MM.1S (cell line): ENCODE data around the gene GUCA1A.

Experiments
- DNase-seq: peaks from one replicate; pipeline ENCODE4 v3.0.0-alpha.2; 2015
- H2AFZ ChIP-seq: fragments of 300-600 bp; sonication (generic); 2 replicates; pipeline ENCODE4 v1.6.0; 2016; ENCODE audit warnings: antibody characterized with exemption, low read length
- H3F3A ChIP-seq: fragments of 300-600 bp; sonication (generic); 2 replicates; pipeline ENCODE4 v1.6.1; 2016; ENCODE audit warnings: mild to moderate bottlenecking, antibody characterized with exemption, low read length, moderate library complexity, mixed read lengths; ENCODE audit not compliant: insufficient read depth
- H3K27ac ChIP-seq: fragments of 300-600 bp; sonication (generic); 2 replicates; pipeline ENCODE4 v1.5.1; 2016; ENCODE audit warnings: mild to moderate bottlenecking, low read length
- H3K27me3 ChIP-seq: fragments of 300-600 bp; sonication (generic); replicated peaks from 2 replicates; pipeline ENCODE4 v1.6.0; 2016; ENCODE audit warnings: low read length; ENCODE audit not compliant: insufficient read depth
- H3K36me3 ChIP-seq: fragments of 300-600 bp; sonication (generic); replicated peaks from 2 replicates; pipeline ENCODE4 v1.6.1; 2016; ENCODE audit warnings: mild to moderate bottlenecking, low read length, mixed read lengths; ENCODE audit not compliant: insufficient read depth
- H3K4me1 ChIP-seq: fragments of 300-600 bp; sonication (generic); 2 replicates; pipeline ENCODE4 v1.6.1; 2016; ENCODE audit warnings: low read length, mixed read lengths
- H3K4me2 ChIP-seq: fragments of 300-600 bp; sonication (generic); 2 replicates; pipeline ENCODE4 v1.6.0; 2016; ENCODE audit warnings: low read depth, low read length
- H3K4me3 ChIP-seq: fragments of 300-600 bp; sonication (generic); 2 replicates; pipeline ENCODE4 v1.5.1; 2016; ENCODE audit warnings: low read length, mixed read lengths
- H3K79me2 ChIP-seq: fragments of 300-600 bp; sonication (generic); 2 replicates; pipeline ENCODE4 v1.6.1; 2016; ENCODE audit warnings: mixed run types, low read length, mixed read lengths
- H3K9ac ChIP-seq: fragments of 300-600 bp; sonication (generic); 2 replicates; pipeline ENCODE4 v1.6.1; 2016; ENCODE audit warnings: low read length, mixed read lengths
- H3K9me2 ChIP-seq: fragments of 300-600 bp; sonication (generic); replicated peaks from 2 replicates; pipeline ENCODE4 v1.6.1; 2016; ENCODE audit warnings: mild to moderate bottlenecking, low read length, mixed read lengths; ENCODE audit not compliant: insufficient read depth
- H3K9me3 ChIP-seq: fragments of 300-600 bp; sonication (generic); replicated peaks from 2 replicates; pipeline ENCODE4 v1.6.1; 2016; ENCODE audit warnings: mild to moderate bottlenecking, low read length, mixed read lengths; ENCODE audit not compliant: insufficient read depth
- H4K20me1 ChIP-seq: fragments of 300-600 bp; sonication (generic); 2 replicates; pipeline ENCODE4 v1.6.1; 2016; ENCODE audit warnings: mild to moderate bottlenecking, low read length, moderate library complexity, mixed read lengths; ENCODE audit not compliant: insufficient read depth
- EZH2 ChIP-seq: fragments of 300-600 bp; sonication (generic); optimal IDR thresholded peaks from 2 replicates; pipeline ENCODE3; 2017; ENCODE audit warnings: low read depth, mild to moderate bottlenecking, antibody characterized with exemption, low read length, mixed read lengths
- EZH2phosphoT487 ChIP-seq: fragments of 300-600 bp; sonication (generic); IDR thresholded peaks from 2 replicates; pipeline ENCODE4 v1.6.1; 2018; ENCODE audit warnings: antibody characterized with exemption, low read length
- TF ChIP-seq, protein P1 (sequence below): fragments of 300-600 bp; sonication (generic); IDR thresholded peaks from 2 replicates; pipeline ENCODE4 v1.5.1; 2016; ENCODE audit warnings: antibody characterized with exemption, low read length, mixed read lengths

The GUCA1A gene

DNA sequence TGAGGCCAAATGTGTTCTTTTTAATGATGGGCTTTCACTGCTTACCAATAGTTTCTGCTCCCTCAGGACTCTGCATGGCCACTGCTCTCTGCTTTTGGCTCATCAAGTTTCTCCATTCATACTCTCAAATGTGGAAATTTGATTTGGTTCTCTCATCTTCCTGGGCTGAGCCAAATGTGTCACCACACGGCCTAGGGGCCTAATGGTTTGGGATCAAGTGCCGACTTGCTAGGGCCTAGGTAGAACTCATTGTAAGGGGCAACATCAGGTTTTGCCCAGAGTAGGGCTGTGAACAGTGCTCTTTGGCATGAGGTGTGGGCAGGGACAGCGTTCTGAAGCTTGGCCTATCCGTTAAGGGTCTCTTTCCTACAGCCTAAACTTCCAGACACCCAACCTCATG is 48.4 kb downstream of the GUCA1A start:
- Histone ChIP-seq H3K9me2 (no peaks in the 10 kb centered on the region), H2AFZ (no peak overlapping the region), H3K4me3 (no peak overlapping the region), H3K9me3 (no peaks in the 10 kb centered on the region), H3K27me3 (no peaks in the 10 kb centered on the region), H3K36me3 (no peaks in the 10 kb centered on the region), H3F3A (no peaks in the 10 kb centered on the region), H3K9ac (no peak overlapping the region), H3K4me1 (peaks cover 3% of the 10 kb centered on the region), H3K79me2 (peaks cover 12% of the 10 kb centered on the region), H4K20me1 (no peaks in the 10 kb centered on the region), H3K4me2 (no peak overlapping the region), H3K27ac (no peak overlapping the region)
- no peak for DNase-seq
- TF ChIP-seq EZH2phosphoT487 (no peak), EZH2 (no peak)
- TF ChIP-seq, protein P1, sequence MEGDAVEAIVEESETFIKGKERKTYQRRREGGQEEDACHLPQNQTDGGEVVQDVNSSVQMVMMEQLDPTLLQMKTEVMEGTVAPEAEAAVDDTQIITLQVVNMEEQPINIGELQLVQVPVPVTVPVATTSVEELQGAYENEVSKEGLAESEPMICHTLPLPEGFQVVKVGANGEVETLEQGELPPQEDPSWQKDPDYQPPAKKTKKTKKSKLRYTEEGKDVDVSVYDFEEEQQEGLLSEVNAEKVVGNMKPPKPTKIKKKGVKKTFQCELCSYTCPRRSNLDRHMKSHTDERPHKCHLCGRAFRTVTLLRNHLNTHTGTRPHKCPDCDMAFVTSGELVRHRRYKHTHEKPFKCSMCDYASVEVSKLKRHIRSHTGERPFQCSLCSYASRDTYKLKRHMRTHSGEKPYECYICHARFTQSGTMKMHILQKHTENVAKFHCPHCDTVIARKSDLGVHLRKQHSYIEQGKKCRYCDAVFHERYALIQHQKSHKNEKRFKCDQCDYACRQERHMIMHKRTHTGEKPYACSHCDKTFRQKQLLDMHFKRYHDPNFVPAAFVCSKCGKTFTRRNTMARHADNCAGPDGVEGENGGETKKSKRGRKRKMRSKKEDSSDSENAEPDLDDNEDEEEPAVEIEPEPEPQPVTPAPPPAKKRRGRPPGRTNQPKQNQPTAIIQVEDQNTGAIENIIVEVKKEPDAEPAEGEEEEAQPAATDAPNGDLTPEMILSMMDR, result no peak

DNA sequence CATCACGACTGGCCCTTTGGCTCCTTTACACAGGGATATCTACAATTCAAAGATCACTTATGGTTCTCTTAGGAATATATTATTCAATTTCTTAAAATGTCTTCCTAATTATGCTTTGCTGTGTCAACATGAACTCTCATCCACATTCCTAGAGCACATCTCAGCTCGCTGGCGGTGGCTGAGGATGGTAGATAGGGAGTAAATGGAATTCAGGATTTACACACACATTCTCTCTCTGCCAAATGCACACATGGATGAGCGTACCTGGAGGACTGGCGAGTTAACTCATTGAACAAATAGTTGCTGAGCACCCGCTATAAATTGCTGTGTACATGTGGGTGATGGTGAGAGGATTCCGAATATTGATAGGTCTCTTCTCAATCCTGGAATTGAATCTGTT is 49.3 kb downstream of the GUCA1A start:
- no peak overlapping the region for H3K4me2 ChIP-seq
- no peaks in the 10 kb centered on the region for H3F3A ChIP-seq
- no peak overlapping the region for H3K4me3 ChIP-seq
- H3K4me1 ChIP-seq, result no peaks in the 10 kb centered on the region
- no peaks in the 10 kb centered on the region for H3K27me3 ChIP-seq
- no peak overlapping the region for H3K27ac ChIP-seq
- no peaks in the 10 kb centered on the region for H3K9me2 ChIP-seq
- TF ChIP-seq EZH2, result no peak
- H2AFZ ChIP-seq, result no peak overlapping the region
- peaks cover 3% of the 10 kb centered on the region for H3K79me2 ChIP-seq
- DNase-seq, result no peak
- H3K36me3 ChIP-seq, result no peaks in the 10 kb centered on the region
- H3K9me3 ChIP-seq, result no peaks in the 10 kb centered on the region
- no peaks in the 10 kb centered on the region for H4K20me1 ChIP-seq
- H3K9ac ChIP-seq, result no peak overlapping the region

DNA sequence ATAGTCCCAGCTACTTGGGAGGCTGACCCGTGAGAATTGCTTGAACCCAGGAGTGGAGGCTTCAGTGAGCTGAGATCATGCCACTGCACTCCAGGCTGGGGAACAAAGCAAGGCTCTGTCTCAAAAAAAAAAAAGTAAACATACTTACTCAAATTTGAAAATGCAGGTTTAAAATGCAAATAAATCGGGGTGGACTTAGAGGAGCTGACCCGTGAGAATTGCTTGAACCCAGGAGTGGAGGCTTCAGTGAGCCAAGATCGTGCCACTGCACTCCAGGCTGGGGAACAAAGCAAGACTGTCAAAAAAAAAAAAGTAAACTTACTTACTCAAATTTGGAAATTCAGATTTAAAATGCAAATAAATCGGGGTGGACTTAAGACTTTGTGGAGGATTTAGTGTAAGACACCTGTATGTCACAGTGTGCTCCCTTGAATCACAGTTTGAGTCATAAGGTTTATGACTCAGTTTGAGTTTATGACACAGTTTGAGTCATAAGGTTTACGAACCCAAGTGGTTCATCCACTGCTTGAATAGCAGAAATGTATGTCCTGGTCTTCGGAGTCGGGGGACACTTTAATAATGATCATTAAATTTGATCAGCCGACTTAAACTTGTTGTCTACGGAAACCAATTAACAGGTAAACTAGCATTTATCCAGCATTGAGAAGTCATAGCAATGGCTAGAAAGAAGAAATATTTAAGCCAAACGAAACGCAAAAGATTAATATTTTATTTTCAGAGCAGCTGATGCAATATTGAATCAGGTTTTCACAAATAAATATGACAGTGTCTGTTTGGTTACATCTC is 51.3 kb downstream of the GUCA1A start:
- Histone ChIP-seq H3K4me2 (no peak overlapping the region), H4K20me1 (no peaks in the 10 kb centered on the region), H3K9me2 (no peaks in the 10 kb centered on the region), H3K27ac (no peak overlapping the region), H3K36me3 (no peaks in the 10 kb centered on the region), H3F3A (no peaks in the 10 kb centered on the region), H3K9ac (no peak overlapping the region), H3K4me1 (no peaks in the 10 kb centered on the region), H3K27me3 (no peaks in the 10 kb centered on the region), H3K4me3 (no peak overlapping the region), H2AFZ (no peak overlapping the region), H3K79me2 (no peaks in the 10 kb centered on the region), H3K9me3 (no peaks in the 10 kb centered on the region)
- TF ChIP-seq, protein P1, result no peak
- TF ChIP-seq EZH2phosphoT487 (no peak), EZH2 (no peak)
- no peak for DNase-seq

DNA sequence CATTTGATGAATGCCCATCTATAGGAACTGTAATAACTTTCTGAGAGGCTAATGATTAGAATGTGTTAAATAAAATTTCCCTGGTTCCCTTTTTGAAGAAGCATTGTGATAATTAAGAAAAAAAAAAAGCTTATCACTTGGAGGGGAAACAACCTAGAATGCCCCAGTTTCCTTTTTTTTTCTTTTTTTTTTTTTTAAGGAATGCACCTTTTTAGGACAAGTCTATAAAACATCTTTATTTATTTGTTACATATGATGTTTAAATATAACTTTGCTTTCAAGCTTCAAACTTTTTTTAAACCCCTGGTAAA is 51.8 kb downstream of the GUCA1A start:
- Histone ChIP-seq H2AFZ (no peak overlapping the region), H3K4me1 (no peaks in the 10 kb centered on the region), H3K27me3 (no peaks in the 10 kb centered on the region), H3K9me3 (no peaks in the 10 kb centered on the region), H3K79me2 (no peaks in the 10 kb centered on the region), H3K36me3 (no peaks in the 10 kb centered on the region), H4K20me1 (no peaks in the 10 kb centered on the region), H3K9ac (no peak overlapping the region), H3K4me3 (no peak overlapping the region), H3K4me2 (no peak overlapping the region), H3K27ac (no peak overlapping the region), H3K9me2 (no peaks in the 10 kb centered on the region), H3F3A (no peaks in the 10 kb centered on the region)
- TF ChIP-seq EZH2phosphoT487 (no peak), EZH2 (no peak)
- TF ChIP-seq, protein P1, result no peak
- no peak for DNase-seq
